PC-9 (cell line): ENCODE data around the gene MSLN.

ENCODE experiments used
- CTCF ChIP-seq: fragments of 200-600 bp; sonication (generic); conservative IDR thresholded peaks from 2 replicates; pipeline ENCODE4 v1.6.1; 2017; ENCODE audit warnings: mixed run types, antibody characterized with exemption, mild to moderate bottlenecking, moderate library complexity
- EZH2 ChIP-seq: fragments of 200-600 bp; sonication (generic); IDR thresholded peaks from 2 replicates; pipeline ENCODE4 v1.8.0; 2017; ENCODE audit warnings: antibody characterized with exemption, low read depth

GRCh38 chr16:734208-734980 is 26.1 kb upstream of the MSLN start:
- no peak for TF ChIP-seq CTCF
- no peak for TF ChIP-seq EZH2
